Measurements from ENCODE around the gene HEATR1. TPM values are rescaled to one million over a fixed set of nuclear protein-coding genes. Genes with fewer than 3 reads are reported as not detected.

HEATR1 gene
- total RNA-seq, 4 donors from 2014 or later, result 11.6 to 17.5 (median 15.8) TPM

DNA sequence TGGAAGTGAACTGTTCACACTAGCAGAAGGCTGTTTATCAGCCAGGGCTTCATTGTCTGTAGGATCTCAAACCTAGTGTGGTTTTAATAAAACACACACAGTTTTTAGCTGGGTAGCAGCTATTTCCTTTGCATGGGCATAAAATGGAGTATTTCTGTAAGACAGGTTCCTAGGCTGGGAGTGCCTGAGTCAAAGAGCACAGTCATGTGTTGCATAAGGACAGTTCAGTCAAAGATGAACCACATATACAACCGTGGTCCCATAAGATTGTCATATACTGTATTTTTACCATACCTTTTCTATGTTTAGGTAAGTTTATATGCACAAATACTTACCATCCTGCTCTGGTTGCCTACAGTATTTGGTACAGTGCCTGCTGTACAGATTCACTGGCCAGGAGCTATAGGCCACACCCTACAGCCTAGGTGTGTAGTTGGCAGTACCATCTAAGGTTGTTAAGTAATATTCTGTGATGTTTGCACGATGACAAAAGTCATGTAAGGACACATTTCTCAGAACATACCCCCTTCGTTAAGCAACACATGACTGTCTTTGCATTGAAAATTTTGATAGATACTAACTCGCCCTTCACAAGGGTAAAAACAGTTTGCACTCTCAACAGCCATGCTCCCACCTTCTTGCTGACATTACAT lies 63.4 kb downstream of the HEATR1 start:
- H3K4me1 ChIP-seq, result no peaks in the 10 kb centered on the region
- in situ Hi-C loops (cut with MboI; ENCODE audit: low sequenced_read_pairs in 4 of 4), result no loop called here
- peaks cover 0 to 73% of the 10 kb centered on the region in 2 donors for H3K36me3 ChIP-seq
- no peak for TF ChIP-seq POLR2A (IDR thresholded peaks at IDR 0.05)
- TF ChIP-seq, protein P1, sequence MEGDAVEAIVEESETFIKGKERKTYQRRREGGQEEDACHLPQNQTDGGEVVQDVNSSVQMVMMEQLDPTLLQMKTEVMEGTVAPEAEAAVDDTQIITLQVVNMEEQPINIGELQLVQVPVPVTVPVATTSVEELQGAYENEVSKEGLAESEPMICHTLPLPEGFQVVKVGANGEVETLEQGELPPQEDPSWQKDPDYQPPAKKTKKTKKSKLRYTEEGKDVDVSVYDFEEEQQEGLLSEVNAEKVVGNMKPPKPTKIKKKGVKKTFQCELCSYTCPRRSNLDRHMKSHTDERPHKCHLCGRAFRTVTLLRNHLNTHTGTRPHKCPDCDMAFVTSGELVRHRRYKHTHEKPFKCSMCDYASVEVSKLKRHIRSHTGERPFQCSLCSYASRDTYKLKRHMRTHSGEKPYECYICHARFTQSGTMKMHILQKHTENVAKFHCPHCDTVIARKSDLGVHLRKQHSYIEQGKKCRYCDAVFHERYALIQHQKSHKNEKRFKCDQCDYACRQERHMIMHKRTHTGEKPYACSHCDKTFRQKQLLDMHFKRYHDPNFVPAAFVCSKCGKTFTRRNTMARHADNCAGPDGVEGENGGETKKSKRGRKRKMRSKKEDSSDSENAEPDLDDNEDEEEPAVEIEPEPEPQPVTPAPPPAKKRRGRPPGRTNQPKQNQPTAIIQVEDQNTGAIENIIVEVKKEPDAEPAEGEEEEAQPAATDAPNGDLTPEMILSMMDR (IDR thresholded peaks at IDR 0.05 in 4 of 5, conservative IDR thresholded peaks at IDR 0.05 in 1 of 5), result no peak
- ATAC-seq (no peak), DNase-seq (no peak)
- intact Hi-C loops (cut with DNase I; ENCODE audit: low total_unique reads), result no loop called here
- H3K27ac ChIP-seq, result no peak overlapping the region
- no peaks in the 10 kb centered on the region for H3K9me3 ChIP-seq
- H3K27me3 ChIP-seq, result no peaks in the 10 kb centered on the region
- no peak overlapping the region for H3K4me3 ChIP-seq

GRCh38 chr1:236536540-236536939 lies 67.8 kb downstream of the HEATR1 start:
- peaks cover 0 to 8% of the 10 kb centered on the region in 2 donors for H3K4me1 ChIP-seq
- in situ Hi-C loops (cut with MboI; ENCODE audit: low sequenced_read_pairs in 4 of 4) (no loop called here), intact Hi-C loops (cut with DNase I; ENCODE audit: low total_unique reads) (no loop called here)
- H3K9me3 ChIP-seq, result no peaks in the 10 kb centered on the region
- no peak overlapping the region for H3K27ac ChIP-seq
- peaks cover 0 to 34% of the 10 kb centered on the region in 2 donors for H3K36me3 ChIP-seq
- no peak for DNase-seq
- no peak overlapping the region for H3K4me3 ChIP-seq
- no peaks in the 10 kb centered on the region for H3K27me3 ChIP-seq
- ATAC-seq, result no peak
- no peak for TF ChIP-seq POLR2A (IDR thresholded peaks at IDR 0.05)
- TF ChIP-seq, protein P1 (IDR thresholded peaks at IDR 0.05 in 4 of 5, conservative IDR thresholded peaks at IDR 0.05 in 1 of 5), result no peak

DNA sequence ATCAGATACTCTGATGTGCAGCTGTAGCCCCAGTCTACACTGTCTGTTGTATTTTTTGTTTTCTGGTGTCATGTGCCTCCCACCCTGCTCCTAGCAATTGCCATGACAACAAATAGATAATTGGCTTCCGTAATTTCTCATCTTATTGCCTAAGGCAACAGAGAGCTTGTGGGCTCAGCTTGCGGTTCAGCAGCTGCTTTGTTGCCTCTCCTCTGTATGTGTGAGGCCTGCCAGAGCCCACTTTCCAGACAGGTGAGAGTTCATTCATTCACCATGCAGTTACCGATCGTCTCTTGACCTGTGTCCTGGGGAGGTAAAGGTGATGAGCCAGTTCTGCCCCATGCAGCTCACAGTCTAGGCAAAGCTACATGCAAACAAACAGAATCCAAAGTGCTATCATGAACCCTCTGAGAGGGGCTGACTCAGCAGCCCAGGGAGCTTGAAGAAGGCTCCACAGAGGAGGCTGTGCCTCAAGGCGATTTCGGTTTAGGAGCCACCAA lies 68.6 kb downstream of the HEATR1 start:
- in situ Hi-C loops (cut with MboI; ENCODE audit: low sequenced_read_pairs in 4 of 4), result no loop called here
- DNase-seq, result no peak
- intact Hi-C loops (cut with DNase I; ENCODE audit: low total_unique reads), result no loop called here
- Histone ChIP-seq H3K27ac (no peak overlapping the region), H3K36me3 (peaks cover 0 to 26% of the 10 kb centered on the region in 2 donors), H3K4me1 (peaks cover 0 to 8% of the 10 kb centered on the region in 2 donors), H3K4me3 (no peak overlapping the region), H3K9me3 (no peaks in the 10 kb centered on the region), H3K27me3 (no peaks in the 10 kb centered on the region)
- TF ChIP-seq, protein P1 (IDR thresholded peaks at IDR 0.05 in 4 of 5, conservative IDR thresholded peaks at IDR 0.05 in 1 of 5), result no peak
- TF ChIP-seq POLR2A (IDR thresholded peaks at IDR 0.05), result no peak
- ATAC-seq, result no peak

DNA sequence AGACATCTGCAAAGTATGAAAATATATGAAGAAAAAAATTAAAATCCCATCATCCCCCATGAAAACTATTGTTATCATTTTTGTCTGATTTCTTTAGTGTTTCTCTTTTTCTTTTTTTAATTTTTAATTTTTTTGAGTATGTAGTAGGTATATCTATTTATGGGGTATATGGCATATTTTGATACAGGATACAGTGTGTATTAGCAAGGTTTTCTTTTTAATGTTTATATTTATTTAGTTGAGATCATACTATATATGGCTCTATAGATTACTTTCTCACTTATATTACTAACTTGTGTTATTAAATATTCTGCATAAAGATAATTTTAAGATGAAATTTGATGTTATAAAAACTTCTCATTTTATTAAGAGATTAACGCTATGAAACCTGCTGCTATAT lies 69.1 kb downstream of the HEATR1 start:
- Histone ChIP-seq H3K36me3 (peaks cover 0 to 21% of the 10 kb centered on the region in 2 donors), H3K4me1 (peaks cover 0 to 8% of the 10 kb centered on the region in 2 donors), H3K9me3 (no peaks in the 10 kb centered on the region), H3K27ac (no peak overlapping the region), H3K4me3 (no peak overlapping the region), H3K27me3 (no peaks in the 10 kb centered on the region)
- no peak for ATAC-seq
- DNase-seq, result no peak
- intact Hi-C loops (cut with DNase I; ENCODE audit: low total_unique reads) (no loop called here), in situ Hi-C loops (cut with MboI; ENCODE audit: low sequenced_read_pairs in 4 of 4) (no loop called here)
- TF ChIP-seq POLR2A (IDR thresholded peaks at IDR 0.05), result no peak
- TF ChIP-seq, protein P1 (IDR thresholded peaks at IDR 0.05 in 4 of 5, conservative IDR thresholded peaks at IDR 0.05 in 1 of 5), result no peak
